OCI-LY1 (cell line): ENCODE results near the gene BMERB1.

Experiments
- H2AFZ ChIP-seq: fragments of 200-600 bp; sonication (generic), shearing (Covaris generic); 2 replicates; pipeline ENCODE4 v1.6.0; 2014; ENCODE audit warnings: antibody characterized with exemption, mild to moderate bottlenecking, low read length
- H3F3A ChIP-seq: fragments of 200-600 bp; sonication (generic), shearing (Covaris generic); 2 replicates; pipeline ENCODE4 v1.6.0; 2014; ENCODE audit warnings: mild to moderate bottlenecking, antibody characterized with exemption, low read length, moderate library complexity; ENCODE audit not compliant: insufficient read depth
- H3K27ac ChIP-seq: fragments of 200-600 bp; sonication (generic); 2 replicates; pipeline ENCODE4 v1.5.1; 2014; ENCODE audit warnings: low read length, mixed run types, mild to moderate bottlenecking, low read depth; ENCODE audit not compliant: poor library complexity, severe bottlenecking
- H3K27me3 ChIP-seq: fragments of 200-600 bp; sonication (generic); 2 replicates; pipeline ENCODE4 v1.6.0; 2014; ENCODE audit warnings: antibody characterized with exemption, mild to moderate bottlenecking, low read length, moderate library complexity; ENCODE audit not compliant: insufficient read depth
- H3K36me3 ChIP-seq: fragments of 200-600 bp; sonication (generic); 2 replicates; pipeline ENCODE4 v1.6.1; 2014; ENCODE audit warnings: mild to moderate bottlenecking, antibody characterized with exemption, low read length, moderate library complexity, mixed read lengths; ENCODE audit not compliant: insufficient read depth
- H3K4me1 ChIP-seq: fragments of 200-600 bp; sonication (generic); 2 replicates; pipeline ENCODE4 v1.5.1; 2014; ENCODE audit warnings: mild to moderate bottlenecking, low read length, moderate library complexity; ENCODE audit not compliant: insufficient read depth, severe bottlenecking
- H3K4me2 ChIP-seq: fragments of 200-600 bp; sonication (generic), shearing (Covaris generic); 2 replicates; pipeline ENCODE4 v1.6.1; 2014; ENCODE audit warnings: low read length
- H3K4me3 ChIP-seq: fragments of 200-600 bp; sonication (generic); 2 replicates; pipeline ENCODE4 v1.5.1; 2014; ENCODE audit warnings: low read length, low read depth, mild to moderate bottlenecking, mixed read lengths; ENCODE audit not compliant: poor library complexity, severe bottlenecking
- H3K79me2 ChIP-seq: fragments of 200-600 bp; shearing (Covaris generic); 2 replicates; pipeline ENCODE4 v1.6.1; 2016; ENCODE audit warnings: mixed run types, low read length, mixed read lengths; ENCODE audit not compliant: insufficient read depth
- H3K9ac ChIP-seq: fragments of 200-600 bp; sonication (generic), shearing (Covaris generic); 2 replicates; pipeline ENCODE4 v1.6.1; 2014; ENCODE audit warnings: mild to moderate bottlenecking, low read length, mixed read lengths
- H3K9me2 ChIP-seq: fragments of 200-600 bp; sonication (generic), shearing (Covaris generic); 2 replicates; pipeline ENCODE4 v1.6.1; 2014; ENCODE audit warnings: low read depth, mild to moderate bottlenecking, low read length, mixed read lengths
- H3K9me3 ChIP-seq: fragments of 200-600 bp; shearing (Covaris generic); 2 replicates; pipeline ENCODE4 v1.6.1; 2014; ENCODE audit warnings: low read length, mixed read lengths
- H4K20me1 ChIP-seq: fragments of 200-600 bp; sonication (generic), shearing (Covaris generic); 2 replicates; pipeline ENCODE4 v1.6.0; 2016; ENCODE audit warnings: mild to moderate bottlenecking, low read length; ENCODE audit not compliant: insufficient read depth
- CTCF ChIP-seq: fragments of 200-600 bp; sonication (generic), shearing (Covaris generic); IDR thresholded peaks from 2 replicates; pipeline ENCODE4 v1.5.1; 2017; ENCODE audit warnings: mild to moderate bottlenecking, antibody characterized with exemption, low read length, moderate library complexity, mixed read lengths
- EZH2 ChIP-seq: fragments of 200-600 bp; sonication (generic), shearing (Covaris generic); IDR thresholded peaks from 2 replicates; pipeline ENCODE4 v1.8.0; 2017; ENCODE audit warnings: borderline replicate concordance, mixed run types, mild to moderate bottlenecking, antibody characterized with exemption, low read length, moderate library complexity, mixed read lengths

Gene BMERB1

GRCh38 chr16:15502041-15502725, 67.8 kb downstream of the BMERB1 start:
- no peak overlapping the region for H2AFZ ChIP-seq

GRCh38 chr16:15506441-15506840, 72.1 kb downstream of the BMERB1 start:
- H2AFZ ChIP-seq: no peak overlapping the region
- no peak overlapping the region for H3K9ac ChIP-seq
- TF ChIP-seq CTCF (no peak), EZH2 (no peak)
- no peaks in the 10 kb centered on the region for H3K9me3 ChIP-seq
- H3K4me3 ChIP-seq: no peak overlapping the region
- no peaks in the 10 kb centered on the region for H4K20me1 ChIP-seq
- H3F3A ChIP-seq: no peaks in the 10 kb centered on the region
- no peaks in the 10 kb centered on the region for H3K9me2 ChIP-seq
- H3K27ac ChIP-seq: no peak overlapping the region
- H3K27me3 ChIP-seq: no peaks in the 10 kb centered on the region
- no peak overlapping the region for H3K4me2 ChIP-seq
- H3K36me3 ChIP-seq: no peaks in the 10 kb centered on the region
- no peaks in the 10 kb centered on the region for H3K4me1 ChIP-seq
- no peaks in the 10 kb centered on the region for H3K79me2 ChIP-seq

More at GRCh38 chr16:15502041-15502725, 67.8 kb downstream of the BMERB1 start:
- no peaks in the 10 kb centered on the region for H3K9me2 ChIP-seq
- no peak overlapping the region for H3K4me3 ChIP-seq
- H4K20me1 ChIP-seq: no peaks in the 10 kb centered on the region
- H3K27ac ChIP-seq: no peak overlapping the region
- H3K4me1 ChIP-seq: no peaks in the 10 kb centered on the region
- TF ChIP-seq EZH2 (no peak), CTCF (no peak)
- H3K79me2 ChIP-seq: no peaks in the 10 kb centered on the region
- no peak overlapping the region for H3K9ac ChIP-seq
- H3F3A ChIP-seq: no peaks in the 10 kb centered on the region
- H3K9me3 ChIP-seq: no peaks in the 10 kb centered on the region
- H3K36me3 ChIP-seq: no peaks in the 10 kb centered on the region
- no peak overlapping the region for H3K4me2 ChIP-seq
- H3K27me3 ChIP-seq: no peaks in the 10 kb centered on the region

GRCh38 chr16:15507301-15507958, 73.0 kb downstream of the BMERB1 start:
- H3K27ac ChIP-seq: no peak overlapping the region

More at GRCh38 chr16:15507301-15507958, 73.0 kb downstream of the BMERB1 start:
- H3K4me2 ChIP-seq: no peak overlapping the region
- H3K4me3 ChIP-seq: no peak overlapping the region
- no peaks in the 10 kb centered on the region for H3K36me3 ChIP-seq
- H3K9me3 ChIP-seq: no peaks in the 10 kb centered on the region
- no peaks in the 10 kb centered on the region for H3F3A ChIP-seq
- TF ChIP-seq CTCF: no peak
- no peak for TF ChIP-seq EZH2
- H2AFZ ChIP-seq: no peak overlapping the region
- no peak overlapping the region for H3K9ac ChIP-seq
- H3K9me2 ChIP-seq: no peaks in the 10 kb centered on the region
- H4K20me1 ChIP-seq: no peaks in the 10 kb centered on the region
- H3K79me2 ChIP-seq: no peaks in the 10 kb centered on the region
- H3K27me3 ChIP-seq: no peaks in the 10 kb centered on the region
- H3K4me1 ChIP-seq: no peaks in the 10 kb centered on the region
